ENCODE results near the gene BPI.
"Not testable (repeated sequence)": the region's sequence is repeated elsewhere in the genome, so short reads cannot be mapped to it uniquely, and the experiment has no call there.

DNA sequence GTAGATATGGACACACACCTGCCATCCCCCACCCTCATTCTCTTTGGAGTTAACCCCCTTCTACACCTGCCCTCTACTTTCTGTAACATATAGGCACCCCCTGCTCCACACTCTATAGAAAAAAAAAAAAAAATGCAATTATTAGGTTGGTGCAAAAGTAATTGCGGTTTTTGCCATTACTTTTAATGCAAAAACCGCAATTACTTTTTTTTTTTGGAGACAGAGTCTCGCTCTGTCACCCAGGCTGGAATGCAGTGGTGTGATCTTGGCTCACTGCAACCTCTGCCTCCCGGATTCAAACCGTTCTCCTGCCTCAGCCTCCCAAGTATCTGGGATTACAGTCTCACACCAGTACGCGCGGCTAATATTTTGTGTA lies 35.6 kb downstream of the BPI start:
- TF ChIP-seq, protein P1, sequence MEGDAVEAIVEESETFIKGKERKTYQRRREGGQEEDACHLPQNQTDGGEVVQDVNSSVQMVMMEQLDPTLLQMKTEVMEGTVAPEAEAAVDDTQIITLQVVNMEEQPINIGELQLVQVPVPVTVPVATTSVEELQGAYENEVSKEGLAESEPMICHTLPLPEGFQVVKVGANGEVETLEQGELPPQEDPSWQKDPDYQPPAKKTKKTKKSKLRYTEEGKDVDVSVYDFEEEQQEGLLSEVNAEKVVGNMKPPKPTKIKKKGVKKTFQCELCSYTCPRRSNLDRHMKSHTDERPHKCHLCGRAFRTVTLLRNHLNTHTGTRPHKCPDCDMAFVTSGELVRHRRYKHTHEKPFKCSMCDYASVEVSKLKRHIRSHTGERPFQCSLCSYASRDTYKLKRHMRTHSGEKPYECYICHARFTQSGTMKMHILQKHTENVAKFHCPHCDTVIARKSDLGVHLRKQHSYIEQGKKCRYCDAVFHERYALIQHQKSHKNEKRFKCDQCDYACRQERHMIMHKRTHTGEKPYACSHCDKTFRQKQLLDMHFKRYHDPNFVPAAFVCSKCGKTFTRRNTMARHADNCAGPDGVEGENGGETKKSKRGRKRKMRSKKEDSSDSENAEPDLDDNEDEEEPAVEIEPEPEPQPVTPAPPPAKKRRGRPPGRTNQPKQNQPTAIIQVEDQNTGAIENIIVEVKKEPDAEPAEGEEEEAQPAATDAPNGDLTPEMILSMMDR (IDR thresholded peaks at IDR 0.05), result not testable (repeated sequence)
- not testable (repeated sequence) for TF ChIP-seq POLR2A (IDR thresholded peaks at IDR 0.05)

Data from esophagus squamous epithelium (tissue), 4 donors.